Parathyroid adenoma (tissue), 2 donors: ENCODE measurements around the gene SLC16A10.
"Not testable (repeated sequence)": the region's sequence is repeated elsewhere in the genome, so short reads cannot be mapped to it uniquely, and the experiment has no call there.

Source experiments
- H2AFZ ChIP-seq: fragments of 300-600 bp; sonication (generic); one replicate; pipeline ENCODE4 v1.7.0; 2017; ENCODE audit warnings: antibody characterized with exemption, mild to moderate bottlenecking
- H3K27ac ChIP-seq: fragments of 300-600 bp; sonication (generic); one replicate; pipeline ENCODE4 v1.7.0; 2017
- H3K27me3 ChIP-seq: fragments of 300-600 bp; sonication (generic); one replicate; pipeline ENCODE4 v1.7.0; 2017; ENCODE audit warnings: low read length; ENCODE audit not compliant: control insufficient read depth, insufficient read depth
- H3K36me3 ChIP-seq: fragments of 300-600 bp; sonication (generic); one replicate; pipeline ENCODE4 v1.7.0; 2017; ENCODE audit warnings: low read length; ENCODE audit not compliant: control insufficient read depth, insufficient read depth
- H3K4me1 ChIP-seq: fragments of 300-600 bp; sonication (generic); one replicate; pipeline ENCODE4 v1.7.0; 2017; ENCODE audit warnings: control low read depth
- H3K4me2 ChIP-seq: fragments of 300-600 bp; sonication (generic); one replicate; pipeline ENCODE4 v1.7.0; 2017; ENCODE audit warnings: low read length
- H3K4me3 ChIP-seq: fragments of 300-600 bp; sonication (generic); one replicate; pipeline ENCODE4 v1.7.0; 2017; ENCODE audit warnings: low read depth, low read length
- H3K79me2 ChIP-seq: fragments of 300-600 bp; sonication (generic); one replicate; pipeline ENCODE4 v1.7.0; 2017; ENCODE audit warnings: control low read depth
- H3K9ac ChIP-seq: fragments of 300-600 bp; sonication (generic); one replicate; pipeline ENCODE4 v1.7.0; 2017; ENCODE audit warnings: mild to moderate bottlenecking
- H3K9me3 ChIP-seq: fragments of 300-600 bp; sonication (generic); one replicate; pipeline ENCODE4 v1.7.0; 2017; ENCODE audit warnings: low read length; ENCODE audit not compliant: control insufficient read depth
- TF ChIP-seq, protein P1 (sequence below): fragments of 300-600 bp; sonication (generic); IDR thresholded peaks from one replicate; pipeline ENCODE4 v1.7.0; 2017; ENCODE audit warnings: antibody characterized with exemption, mild to moderate bottlenecking
- donor health status: primary hyperparathyroidism.

Gene SLC16A10

DNA sequence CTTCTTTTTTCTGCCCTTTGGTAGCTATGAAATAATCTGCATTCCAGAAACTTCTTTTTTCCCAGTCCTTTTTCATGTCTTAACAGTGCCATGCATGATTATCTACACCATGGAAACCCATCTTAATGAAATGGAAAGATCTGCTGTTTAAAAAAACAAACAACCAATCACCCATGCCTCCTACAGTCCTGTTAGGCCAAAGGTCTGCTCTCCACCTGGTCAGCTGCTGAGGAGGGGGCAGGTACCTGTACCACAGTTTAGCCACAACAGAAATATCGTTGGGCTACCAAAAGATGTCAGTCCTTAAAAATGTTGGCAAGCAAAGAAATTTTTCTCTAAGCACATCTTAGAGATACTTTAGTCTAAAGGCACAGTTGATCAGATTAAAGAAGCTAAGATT, 112.6 kb downstream of the SLC16A10 start:
- Histone ChIP-seq H3K27me3 (no peaks in the 10 kb centered on the region), H3K4me1 (no peaks in the 10 kb centered on the region), H3K79me2 (no peaks in the 10 kb centered on the region), H3K27ac (no peak overlapping the region), H3K4me2 (no peak overlapping the region), H3K36me3 (no peaks in the 10 kb centered on the region), H3K9me3 (no peaks in the 10 kb centered on the region), H3K4me3 (no peak overlapping the region), H2AFZ (no peak overlapping the region), H3K9ac (no peak overlapping the region)
- TF ChIP-seq, protein P1, sequence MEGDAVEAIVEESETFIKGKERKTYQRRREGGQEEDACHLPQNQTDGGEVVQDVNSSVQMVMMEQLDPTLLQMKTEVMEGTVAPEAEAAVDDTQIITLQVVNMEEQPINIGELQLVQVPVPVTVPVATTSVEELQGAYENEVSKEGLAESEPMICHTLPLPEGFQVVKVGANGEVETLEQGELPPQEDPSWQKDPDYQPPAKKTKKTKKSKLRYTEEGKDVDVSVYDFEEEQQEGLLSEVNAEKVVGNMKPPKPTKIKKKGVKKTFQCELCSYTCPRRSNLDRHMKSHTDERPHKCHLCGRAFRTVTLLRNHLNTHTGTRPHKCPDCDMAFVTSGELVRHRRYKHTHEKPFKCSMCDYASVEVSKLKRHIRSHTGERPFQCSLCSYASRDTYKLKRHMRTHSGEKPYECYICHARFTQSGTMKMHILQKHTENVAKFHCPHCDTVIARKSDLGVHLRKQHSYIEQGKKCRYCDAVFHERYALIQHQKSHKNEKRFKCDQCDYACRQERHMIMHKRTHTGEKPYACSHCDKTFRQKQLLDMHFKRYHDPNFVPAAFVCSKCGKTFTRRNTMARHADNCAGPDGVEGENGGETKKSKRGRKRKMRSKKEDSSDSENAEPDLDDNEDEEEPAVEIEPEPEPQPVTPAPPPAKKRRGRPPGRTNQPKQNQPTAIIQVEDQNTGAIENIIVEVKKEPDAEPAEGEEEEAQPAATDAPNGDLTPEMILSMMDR: no peak

DNA sequence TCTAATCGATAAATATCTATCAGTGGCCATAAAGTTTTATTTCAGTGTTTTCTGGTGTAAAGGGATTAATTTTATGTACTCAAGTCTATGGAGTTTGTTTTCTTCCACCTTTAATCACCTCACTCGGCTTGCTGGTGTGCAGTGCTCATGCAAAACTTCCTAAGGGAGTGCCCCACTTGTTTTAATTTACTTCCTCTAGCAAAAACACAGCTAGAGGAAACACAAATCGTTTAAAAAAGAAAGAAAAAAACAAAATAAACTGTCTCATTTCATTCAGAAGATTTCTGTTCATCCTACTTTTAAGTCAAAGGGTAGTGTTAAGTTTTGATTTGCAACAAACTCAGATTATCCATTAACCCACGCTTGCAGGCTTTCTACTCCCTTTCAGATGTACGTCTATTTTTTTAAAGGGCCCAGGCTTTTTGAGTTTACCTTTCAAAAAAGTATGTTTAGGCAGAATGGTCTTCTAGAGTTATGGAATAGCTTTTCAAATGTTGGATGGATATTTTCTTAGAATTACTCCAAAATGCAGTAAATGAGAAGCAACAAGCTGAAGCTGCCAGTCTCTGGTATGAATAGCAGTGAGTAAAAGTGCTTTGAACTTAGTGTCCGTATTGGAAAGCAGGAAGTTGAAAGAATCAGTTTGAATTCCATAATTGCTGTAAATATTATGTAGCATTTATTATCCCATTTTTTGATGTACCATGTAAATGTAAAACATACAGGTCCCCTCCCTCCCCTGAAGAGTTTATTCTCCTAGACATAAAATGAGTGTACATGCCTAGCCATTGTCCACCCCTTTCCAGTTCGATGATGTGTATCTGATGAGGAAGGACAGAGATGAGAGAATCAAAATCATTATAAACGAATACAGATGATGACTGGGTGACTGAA, 113.3 kb downstream of the SLC16A10 start:
- Histone ChIP-seq H3K27ac (no peak overlapping the region), H3K9me3 (no peaks in the 10 kb centered on the region), H3K9ac (no peak overlapping the region), H3K79me2 (no peaks in the 10 kb centered on the region), H3K4me3 (no peak overlapping the region), H3K36me3 (no peaks in the 10 kb centered on the region), H3K4me2 (no peak overlapping the region), H3K4me1 (no peaks in the 10 kb centered on the region), H2AFZ (no peak overlapping the region), H3K27me3 (no peaks in the 10 kb centered on the region)
- TF ChIP-seq, protein P1: no peak

DNA sequence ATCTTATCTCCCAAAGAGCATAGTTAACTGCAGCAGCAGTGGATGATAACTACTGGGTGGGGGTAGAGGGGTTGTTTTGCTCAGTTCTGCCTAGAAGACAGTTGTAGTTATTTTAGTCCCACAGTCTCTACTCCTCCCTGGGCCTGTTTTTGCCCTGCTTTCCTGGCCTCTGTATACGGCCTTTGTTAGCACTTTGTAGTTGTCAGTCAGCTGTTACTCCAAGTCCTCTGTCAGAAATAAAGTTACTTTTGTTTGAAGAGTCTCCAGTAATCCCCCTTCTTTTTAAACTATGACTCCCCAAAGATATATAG, 113.9 kb downstream of the SLC16A10 start:
- Histone ChIP-seq H2AFZ (no peak overlapping the region), H3K9me3 (no peaks in the 10 kb centered on the region), H3K4me2 (no peak overlapping the region), H3K4me3 (no peak overlapping the region), H3K79me2 (no peaks in the 10 kb centered on the region), H3K36me3 (no peaks in the 10 kb centered on the region), H3K27ac (no peak overlapping the region), H3K4me1 (no peaks in the 10 kb centered on the region), H3K9ac (no peak overlapping the region), H3K27me3 (no peaks in the 10 kb centered on the region)
- TF ChIP-seq, protein P1: no peak

DNA sequence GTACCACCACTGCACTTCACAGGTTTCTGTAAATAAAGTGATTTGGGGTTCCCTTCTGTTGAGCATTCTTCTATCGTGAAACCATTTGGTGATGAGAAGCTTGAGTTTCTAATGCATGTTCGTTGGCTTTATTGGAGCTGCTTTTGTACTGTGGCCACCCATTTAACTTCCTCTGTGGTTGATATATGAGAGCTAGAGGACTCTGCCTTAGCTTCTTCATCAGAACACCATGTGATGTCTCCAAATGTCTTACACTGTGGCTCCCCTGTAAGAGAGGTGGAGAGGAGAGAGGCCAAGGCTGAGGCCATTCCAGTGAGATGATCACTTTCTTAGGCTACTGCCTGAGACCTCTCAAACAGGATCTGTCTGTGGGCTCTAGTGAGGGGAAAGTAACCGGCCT, 114.5 kb downstream of the SLC16A10 start:
- Histone ChIP-seq H3K79me2 (no peaks in the 10 kb centered on the region), H3K9me3 (no peaks in the 10 kb centered on the region), H3K9ac (no peak overlapping the region), H3K4me3 (no peak overlapping the region), H3K27ac (no peak overlapping the region), H3K4me2 (no peak overlapping the region), H3K36me3 (no peaks in the 10 kb centered on the region), H3K27me3 (no peaks in the 10 kb centered on the region), H2AFZ (no peak overlapping the region), H3K4me1 (no peaks in the 10 kb centered on the region)
- TF ChIP-seq, protein P1: no peak

DNA sequence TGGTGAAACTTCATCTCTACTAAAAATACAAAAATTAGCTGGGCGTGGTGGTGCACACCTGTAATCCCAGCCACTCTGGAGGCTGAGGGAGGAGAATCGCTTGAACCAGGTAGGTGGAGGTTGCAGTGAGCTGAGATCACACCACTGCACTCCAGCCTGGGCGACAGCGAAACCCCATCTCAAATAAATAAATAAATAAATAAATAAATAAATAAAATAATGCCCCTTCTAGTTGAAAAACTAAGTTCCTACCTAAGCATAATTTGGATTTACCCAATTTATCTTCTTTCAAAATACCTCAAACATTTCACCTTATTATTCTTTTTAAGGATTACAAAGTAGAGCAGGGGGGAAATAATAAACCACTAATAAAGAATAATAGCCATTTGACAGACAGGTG, 116.2 kb downstream of the SLC16A10 start:
- H3K9me3 ChIP-seq, H3K27me3 ChIP-seq: not testable (repeated sequence)

More for the DNA sequence above, 116.2 kb downstream of the SLC16A10 start:
- H3K9ac ChIP-seq, H3K36me3 ChIP-seq, H3K4me1 ChIP-seq, H3K79me2 ChIP-seq, H3K4me2 ChIP-seq, H2AFZ ChIP-seq, H3K4me3 ChIP-seq, H3K27ac ChIP-seq: not testable (repeated sequence)
